ENCODE measurements around the gene KLF14. TPM values are rescaled to one million over a fixed set of nuclear protein-coding genes. Genes with fewer than 3 reads are reported as not detected.
A peak's percentile ranks its signal among the peaks of the same experiment; 100 is the strongest.

KLF14 gene
- total RNA-seq, 2 experiments from 2014 or later: not detected

- H3K9me3 Mint-ChIP-seq: no peaks in the 10 kb centered on the region
- H3K4me3 Mint-ChIP-seq: no peak overlapping the region
- no peaks in the 10 kb centered on the region for H3K4me1 Mint-ChIP-seq (ENCODE audit: low read depth)
- no peak overlapping the region for H3K27ac Mint-ChIP-seq
- peaks cover 30% of the 10 kb centered on the region for H3K27me3 Mint-ChIP-seq
- POLR2A ChIA-PET: no interaction called here
- DNase-seq: no peak
- intact Hi-C loops (cut with micrococcal nuclease): no loop called here
- H3K36me3 Mint-ChIP-seq: no peaks in the 10 kb centered on the region
- CTCF ChIA-PET: interaction anchor here (1.0 kb wide), 1 partner anchor 16 kb away, joined by 3 read pairs; no protein-coding TSS in a partner anchor
Measured at GRCh38 chr7:130741331-130741995, 7.5 kb upstream of the KLF14 start.

- no peak for DNase-seq
- no peak overlapping the region for H3K27ac Mint-ChIP-seq
- ChIA-PET CTCF (no interaction called here), POLR2A (no interaction called here)
- H3K4me3 Mint-ChIP-seq: no peak overlapping the region
- peaks cover 35% of the 10 kb centered on the region for H3K27me3 Mint-ChIP-seq
- intact Hi-C loops (cut with micrococcal nuclease): no loop called here
- H3K4me1 Mint-ChIP-seq (ENCODE audit: low read depth): no peaks in the 10 kb centered on the region
- no peaks in the 10 kb centered on the region for H3K9me3 Mint-ChIP-seq
- H3K36me3 Mint-ChIP-seq: no peaks in the 10 kb centered on the region
Measured at GRCh38 chr7:130740606-130741005, 6.6 kb upstream of the KLF14 start.

- H3K27me3 Mint-ChIP-seq: peaks cover 45% of the 10 kb centered on the region
- CTCF ChIA-PET: no interaction called here
- POLR2A ChIA-PET: no interaction called here
- no peak for DNase-seq
- no peak overlapping the region for H3K4me3 Mint-ChIP-seq
- intact Hi-C loops (cut with micrococcal nuclease): loop anchor here (10.0 kb wide), 1 partner anchor 242 kb away; the partner anchor contains the start of gene MEST
- peaks cover 10% of the 10 kb centered on the region for H3K4me1 Mint-ChIP-seq (ENCODE audit: low read depth)
- peaks cover 5% of the 10 kb centered on the region for H3K9me3 Mint-ChIP-seq
- peaks cover 6% of the 10 kb centered on the region for H3K36me3 Mint-ChIP-seq
- H3K27ac Mint-ChIP-seq: no peak overlapping the region
Measured at GRCh38 chr7:130736298-130736900, 2.4 kb upstream of the KLF14 start.

GRCh38 chr7:130734815-130735716 lies 1.1 kb upstream of the KLF14 start:
- ChIA-PET POLR2A (no interaction called here), CTCF (no interaction called here)
- Mint-ChIP-seq H3K9me3 (peaks cover 5% of the 10 kb centered on the region), H3K27ac (no peak overlapping the region), H3K36me3 (peaks cover 6% of the 10 kb centered on the region), H3K4me1 (ENCODE audit: low read depth) (peaks cover 10% of the 10 kb centered on the region), H3K4me3 (peak overlapping the region; percentile 72), H3K27me3 (peaks cover 58% of the 10 kb centered on the region)
- intact Hi-C loops (cut with micrococcal nuclease): loop anchor here (10.0 kb wide), 1 partner anchor 240 kb away; the partner anchor contains the start of gene MEST
- no peak for DNase-seq

GRCh38 chr7:130732980-130733930 lies 752 bp downstream of the KLF14 start:
- peaks cover 6% of the 10 kb centered on the region for H3K36me3 Mint-ChIP-seq
- H3K27me3 Mint-ChIP-seq: peaks cover 66% of the 10 kb centered on the region
- ChIA-PET POLR2A (interaction anchor here (0.9 kb wide), 1 partner anchor 12 kb away, joined by 5 read pairs; no protein-coding TSS in a partner anchor), CTCF (interaction anchor here (0.7 to 1.1 kb wide), 4 partner anchors 25 to 491 kb away, joined by 3 to 5 read pairs (median 3); no protein-coding TSS in a partner anchor)
- H3K9me3 Mint-ChIP-seq: peaks cover 5% of the 10 kb centered on the region
- peak overlapping the region; percentile 61 for H3K4me3 Mint-ChIP-seq
- intact Hi-C loops (cut with micrococcal nuclease): loop anchor here (10.0 kb wide), 1 partner anchor 238 kb away; the partner anchor contains the start of gene MEST
- no peak overlapping the region for H3K27ac Mint-ChIP-seq
- H3K4me1 Mint-ChIP-seq (ENCODE audit: low read depth): peaks cover 10% of the 10 kb centered on the region
- peak; percentile 36 for DNase-seq

GRCh38 chr7:130723784-130724183 lies 10.2 kb downstream of the KLF14 start:
- H3K4me1 Mint-ChIP-seq (ENCODE audit: low read depth): no peaks in the 10 kb centered on the region
- H3K36me3 Mint-ChIP-seq: no peaks in the 10 kb centered on the region
- POLR2A ChIA-PET: no interaction called here
- no peaks in the 10 kb centered on the region for H3K9me3 Mint-ChIP-seq
- H3K4me3 Mint-ChIP-seq: no peak overlapping the region
- DNase-seq: no peak
- CTCF ChIA-PET: interaction anchor here (0.6 to 1.8 kb wide), 3 partner anchors 34 to 585 kb away, joined by 3 to 6 read pairs (median 3); no protein-coding TSS in a partner anchor
- H3K27me3 Mint-ChIP-seq: peaks cover 23% of the 10 kb centered on the region
- intact Hi-C loops (cut with micrococcal nuclease): no loop called here
- no peak overlapping the region for H3K27ac Mint-ChIP-seq

- Mint-ChIP-seq H3K4me3 (no peak overlapping the region), H3K36me3 (no peaks in the 10 kb centered on the region), H3K27ac (no peak overlapping the region), H3K9me3 (no peaks in the 10 kb centered on the region), H3K4me1 (ENCODE audit: low read depth) (no peaks in the 10 kb centered on the region), H3K27me3 (peaks cover 14% of the 10 kb centered on the region)
- peak; percentile 53 for DNase-seq
- ChIA-PET CTCF (interaction anchor here (0.6 to 1.2 kb wide), 3 partner anchors 478 to 481 kb away, joined by 3 to 4 read pairs (median 4); no protein-coding TSS in a partner anchor), POLR2A (no interaction called here)
- intact Hi-C loops (cut with micrococcal nuclease): no loop called here
Measured at GRCh38 chr7:130721486-130722277, 12.3 kb downstream of the KLF14 start.

GRCh38 chr7:130719541-130719940 lies 14.5 kb downstream of the KLF14 start:
- H3K9me3 Mint-ChIP-seq: no peaks in the 10 kb centered on the region
- H3K4me1 Mint-ChIP-seq (ENCODE audit: low read depth): no peaks in the 10 kb centered on the region
- no peak overlapping the region for H3K4me3 Mint-ChIP-seq
- H3K27me3 Mint-ChIP-seq: peaks cover 14% of the 10 kb centered on the region
- intact Hi-C loops (cut with micrococcal nuclease): no loop called here
- no peaks in the 10 kb centered on the region for H3K36me3 Mint-ChIP-seq
- CTCF ChIA-PET: no interaction called here
- POLR2A ChIA-PET: no interaction called here
- no peak overlapping the region for H3K27ac Mint-ChIP-seq
- no peak for DNase-seq

- no peaks in the 10 kb centered on the region for H3K36me3 Mint-ChIP-seq
- no peak for DNase-seq
- no peaks in the 10 kb centered on the region for H3K4me1 Mint-ChIP-seq (ENCODE audit: low read depth)
- ChIA-PET CTCF (no interaction called here), POLR2A (no interaction called here)
- H3K9me3 Mint-ChIP-seq: no peaks in the 10 kb centered on the region
- H3K27ac Mint-ChIP-seq: no peak overlapping the region
- intact Hi-C loops (cut with micrococcal nuclease): no loop called here
- peaks cover 17% of the 10 kb centered on the region for H3K27me3 Mint-ChIP-seq
- H3K4me3 Mint-ChIP-seq: no peak overlapping the region
Measured at GRCh38 chr7:130712416-130712815, 21.6 kb downstream of the KLF14 start.

- intact Hi-C loops (cut with micrococcal nuclease): no loop called here
- CTCF ChIA-PET: no interaction called here
- DNase-seq: no peak
- H3K27me3 Mint-ChIP-seq: peaks cover 25% of the 10 kb centered on the region
- H3K4me3 Mint-ChIP-seq: no peak overlapping the region
- no peaks in the 10 kb centered on the region for H3K4me1 Mint-ChIP-seq (ENCODE audit: low read depth)
- H3K36me3 Mint-ChIP-seq: no peaks in the 10 kb centered on the region
- H3K9me3 Mint-ChIP-seq: peaks cover 5% of the 10 kb centered on the region
- POLR2A ChIA-PET: no interaction called here
- H3K27ac Mint-ChIP-seq: no peak overlapping the region
Measured at GRCh38 chr7:130708766-130709165, 25.2 kb downstream of the KLF14 start.

GRCh38 chr7:130708001-130708400 lies 26.0 kb downstream of the KLF14 start:
- Mint-ChIP-seq H3K36me3 (no peaks in the 10 kb centered on the region), H3K9me3 (peaks cover 5% of the 10 kb centered on the region), H3K27ac (no peak overlapping the region), H3K27me3 (peaks cover 22% of the 10 kb centered on the region), H3K4me3 (no peak overlapping the region), H3K4me1 (ENCODE audit: low read depth) (no peaks in the 10 kb centered on the region)
- ChIA-PET CTCF (interaction anchor here (0.6 kb wide), 1 partner anchor 464 kb away, joined by 3 read pairs; no protein-coding TSS in a partner anchor), POLR2A (no interaction called here)
- DNase-seq: no peak
- intact Hi-C loops (cut with micrococcal nuclease): no loop called here

All from activated CD4-positive, alpha-beta memory T cell treated with anti-CD3 and anti-CD28 coated beads for 36 hours (primary cell).